G401 (cell line): ENCODE measurements around the gene RNF208. TPM values are rescaled to one million over a fixed set of nuclear protein-coding genes. Genes with fewer than 3 reads are reported as not detected.

Experiments used
- DNase-seq: peaks from one replicate; pipeline ENCODE4 v3.0.0-alpha.2; 2015; ENCODE audit warnings: low spot score
- in situ Hi-C: cut with HindIII; loops from 2 replicates; pipeline ENCODE4 v1.10.0; 2016; ENCODE audit warnings: low sequenced_read_pairs, mixed read lengths
- total RNA-seq: library from RNA; depleted of rRNA; stranded (reverse); fragments of >200 nt; shearing (Covaris generic); gene quantifications from 2 replicates; pipeline ENCODE4 v1.2.3, GENCODE V29; 2014

Gene RNF208
- total RNA-seq, 1 experiment from 2014 or later: not detected

DNA sequence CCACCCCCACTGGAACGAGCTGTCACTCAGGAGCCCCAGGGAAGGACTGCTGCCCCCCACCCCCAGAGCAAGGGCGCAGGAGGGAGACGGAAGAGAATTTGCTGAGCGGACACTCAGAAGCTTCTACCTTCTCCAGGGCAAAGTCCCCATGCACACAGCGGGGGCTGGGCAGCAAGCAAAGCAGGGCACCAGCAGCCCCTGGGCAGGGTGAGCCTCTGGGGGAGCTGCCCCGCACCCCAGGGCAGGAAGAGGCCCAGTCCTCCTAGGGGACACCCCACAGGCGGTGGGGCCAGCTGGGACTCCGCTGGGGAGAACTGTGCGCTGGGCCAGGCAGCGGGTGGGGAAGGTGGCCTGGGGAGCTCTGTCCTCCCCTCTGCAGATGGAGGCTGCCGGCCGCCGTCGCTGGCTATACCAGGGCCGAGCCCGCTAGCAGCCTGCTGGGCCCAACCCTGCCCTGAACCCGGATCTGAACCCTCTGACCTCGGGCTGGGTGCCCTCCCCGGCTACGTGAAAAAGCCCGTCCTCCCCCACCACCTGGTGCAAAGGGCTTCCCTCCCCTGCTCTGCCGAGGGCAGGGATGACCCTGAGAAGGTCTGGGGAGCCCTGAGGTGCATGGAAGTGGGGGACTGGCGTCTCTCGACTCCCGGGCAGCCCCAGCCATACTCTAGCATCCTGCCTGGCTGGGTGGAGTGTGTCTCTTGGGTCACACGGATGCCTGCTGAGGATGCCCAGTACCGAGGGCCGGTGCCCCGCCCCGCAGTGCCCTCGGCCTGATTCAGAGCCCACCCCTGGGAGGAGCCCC, 8.1 kb upstream of the RNF208 start:
- DNase-seq: no peak
- in situ Hi-C loops: no loop called here

DNA sequence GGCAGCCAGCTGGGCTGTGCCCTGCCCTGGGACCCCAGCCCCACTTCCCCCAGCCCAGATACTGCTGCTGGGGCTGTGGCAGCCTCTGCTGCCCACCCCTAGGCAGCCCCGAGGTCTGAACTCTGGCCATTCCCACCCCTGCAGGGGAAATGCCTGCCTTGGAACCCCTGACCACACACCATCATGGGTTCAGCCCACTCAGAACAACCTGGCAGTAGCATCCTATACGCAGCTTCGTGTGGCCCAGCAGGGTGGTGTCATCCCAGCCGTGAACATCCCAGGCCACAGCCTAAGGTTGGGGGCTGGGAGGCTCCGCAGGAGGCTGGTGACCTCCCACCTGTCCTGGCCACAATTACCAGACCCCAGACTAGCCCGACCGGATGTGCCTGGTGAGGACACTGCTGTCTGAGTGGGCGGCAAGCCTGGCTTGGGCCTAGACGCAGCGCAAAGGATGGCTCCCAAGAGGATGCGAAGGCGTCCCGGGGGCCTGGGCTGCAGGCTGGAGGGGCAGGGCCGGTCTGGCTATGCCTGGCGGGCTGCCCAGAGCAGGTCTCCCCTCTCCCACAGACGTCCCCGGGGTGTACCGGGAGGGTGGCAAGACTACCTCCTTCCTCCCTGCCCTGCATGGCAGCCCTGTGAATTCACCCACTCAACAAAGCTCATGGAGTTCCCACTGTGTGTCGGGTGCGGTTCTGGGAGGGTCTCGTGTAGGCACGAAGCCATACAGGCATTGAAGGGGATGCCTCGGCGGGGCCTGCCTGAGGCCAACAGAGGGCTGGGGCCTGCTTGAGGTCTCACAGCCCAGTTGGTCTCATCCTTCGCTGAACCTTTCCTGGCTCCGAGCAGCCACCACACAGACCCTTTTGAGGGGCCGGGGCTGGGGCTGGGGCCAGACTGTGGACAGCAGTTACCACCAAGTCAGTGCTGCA, 7.2 kb upstream of the RNF208 start:
- in situ Hi-C loops: no loop called here
- DNase-seq: no peak

DNA sequence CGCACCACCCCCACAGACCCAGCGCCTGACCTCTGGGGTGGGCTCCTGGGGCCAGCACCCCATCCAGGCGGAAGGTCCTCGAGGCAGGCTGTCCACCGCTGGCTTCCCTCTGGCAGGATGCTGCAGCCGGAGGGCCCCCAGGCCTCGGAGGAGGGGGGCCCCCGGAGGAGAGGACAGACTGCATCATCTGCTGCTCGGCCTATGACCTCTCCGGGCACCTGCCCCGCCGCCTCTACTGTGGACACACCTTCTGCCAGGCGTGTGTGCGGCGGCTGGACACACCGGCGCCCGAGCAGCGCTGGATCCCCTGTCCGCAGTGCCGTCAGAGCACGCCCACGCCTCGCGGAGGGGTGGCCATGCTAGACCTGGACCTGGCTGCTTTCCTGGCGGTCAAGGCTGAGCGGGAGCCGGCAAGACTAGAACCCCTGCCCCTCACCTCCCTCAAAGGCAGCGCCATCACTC, 6.5 kb upstream of the RNF208 start:
- no peak for DNase-seq
- in situ Hi-C loops: no loop called here

DNA sequence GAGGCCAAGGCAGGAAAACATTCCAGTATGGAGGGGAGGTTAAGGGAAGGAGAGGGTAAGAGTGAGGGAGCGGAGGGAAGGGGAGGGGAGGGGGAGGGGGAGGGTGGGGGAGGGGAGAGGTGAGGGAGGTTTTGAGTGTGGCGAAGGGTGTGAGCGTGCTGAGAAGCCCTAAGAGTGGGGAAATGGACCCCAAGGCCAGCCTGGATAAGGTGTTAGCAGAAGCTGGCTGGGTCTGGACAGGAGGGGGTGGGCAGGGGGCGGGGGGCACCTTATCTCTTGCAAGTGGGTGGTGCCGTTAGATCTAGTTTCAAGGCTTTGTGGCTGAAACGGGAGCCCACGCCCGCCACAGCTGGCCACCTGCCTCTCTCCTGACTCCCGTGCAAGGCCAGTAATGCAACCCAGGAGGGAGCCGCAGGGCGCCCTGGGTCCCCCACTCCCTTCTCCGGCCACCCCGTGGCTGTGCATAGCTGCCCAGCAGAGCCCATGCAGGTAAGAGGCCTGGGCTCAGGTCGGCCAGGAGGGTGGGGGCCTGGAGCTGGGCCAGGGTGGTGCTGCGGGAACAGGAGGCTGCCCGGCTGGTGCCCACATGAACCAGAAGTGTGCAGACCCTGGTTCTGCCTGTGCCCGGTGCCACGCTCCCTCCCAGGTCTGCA, 5.9 kb upstream of the RNF208 start:
- DNase-seq: no peak
- in situ Hi-C loops: no loop called here

- in situ Hi-C loops: no loop called here
- DNase-seq: peak; percentile 79
Measured at GRCh38 chr9:137227054-137227852, 5.2 kb upstream of the RNF208 start, which contains the start of gene RNF224. Gene RNF224, plus strand, starts transcription at chr9:137227502. Its CDS starts 834 bp downstream, at chr9:137228336.

GRCh38 chr9:137226338-137227053, 4.5 kb upstream of the RNF208 start:
- no peak for DNase-seq
- in situ Hi-C loops: no loop called here

DNA sequence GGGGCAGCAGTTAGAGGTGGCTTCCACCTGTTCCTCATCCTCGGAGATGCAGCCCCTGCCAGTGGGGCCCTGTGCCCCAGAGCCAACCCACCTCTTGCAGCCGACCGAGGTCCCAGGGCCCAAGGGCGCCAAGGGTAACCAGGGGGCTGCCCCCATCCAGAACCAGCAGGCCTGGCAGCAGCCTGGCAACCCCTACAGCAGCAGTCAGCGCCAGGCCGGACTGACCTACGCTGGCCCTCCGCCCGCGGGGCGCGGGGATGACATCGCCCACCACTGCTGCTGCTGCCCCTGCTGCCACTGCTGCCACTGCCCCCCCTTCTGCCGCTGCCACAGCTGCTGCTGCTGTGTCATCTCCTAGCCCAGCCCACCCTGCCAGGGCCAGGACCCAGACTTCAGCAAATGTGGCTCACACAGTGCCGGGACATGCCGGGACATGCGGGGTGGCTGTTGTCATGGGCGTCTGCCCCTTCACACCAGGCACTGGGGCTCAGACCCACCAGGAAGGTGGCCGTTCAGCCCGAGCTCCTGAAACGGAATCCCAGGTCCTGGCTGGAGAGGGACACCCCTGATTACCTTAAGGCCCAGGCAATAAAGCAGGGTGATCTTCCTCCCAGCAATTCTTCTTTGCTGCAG, 3.8 kb upstream of the RNF208 start:
- DNase-seq: no peak
- in situ Hi-C loops: no loop called here

DNA sequence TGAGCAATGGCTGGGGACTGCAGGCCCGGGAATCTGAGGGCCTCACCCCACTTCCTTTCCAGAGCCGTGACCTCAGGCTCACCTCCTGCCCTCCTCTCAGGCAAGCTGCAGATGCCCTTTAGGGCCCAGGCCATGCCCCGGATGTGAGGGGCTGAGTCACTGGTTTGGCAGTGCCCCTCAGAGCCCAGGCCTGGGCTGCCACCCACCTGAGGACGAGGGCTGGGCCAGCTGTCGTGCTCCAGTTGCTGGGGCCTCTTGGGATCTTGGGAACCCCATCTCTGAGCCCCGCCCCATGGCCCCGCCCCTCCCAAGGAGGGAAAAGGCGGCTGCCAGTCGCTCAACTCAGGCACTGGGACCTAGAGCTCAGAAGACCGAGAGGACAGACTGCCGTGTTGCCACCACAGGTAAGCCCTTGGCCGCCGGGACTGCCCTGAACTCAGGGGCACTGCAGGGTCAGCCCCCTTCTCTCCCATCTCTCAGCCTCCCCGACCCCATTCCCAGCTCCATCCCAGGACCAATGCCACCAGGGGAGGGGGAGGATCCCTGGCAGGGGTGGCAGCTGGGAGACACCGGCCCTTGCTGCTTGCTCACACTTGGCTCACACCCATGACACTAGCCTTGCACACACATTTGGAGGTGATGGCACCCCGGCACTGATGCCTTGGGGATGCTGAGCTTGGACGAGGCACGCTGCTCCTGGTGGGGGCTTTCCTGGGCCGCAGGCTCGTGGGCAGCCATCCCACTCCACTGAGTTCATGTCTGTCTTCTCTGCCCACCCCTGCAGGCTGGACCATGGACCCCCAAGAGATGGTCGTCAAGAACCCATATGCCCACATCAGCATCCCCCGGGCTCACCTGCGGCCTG, 3.0 kb upstream of the RNF208 start, which contains the start of gene CYSRT1:
TSS of gene CYSRT1 (plus strand) at position 345 of the 865 bp plus-strand sequence. CDS start at position 793, 448 bp downstream.
- DNase-seq: no peak
- in situ Hi-C loops: no loop called here

DNA sequence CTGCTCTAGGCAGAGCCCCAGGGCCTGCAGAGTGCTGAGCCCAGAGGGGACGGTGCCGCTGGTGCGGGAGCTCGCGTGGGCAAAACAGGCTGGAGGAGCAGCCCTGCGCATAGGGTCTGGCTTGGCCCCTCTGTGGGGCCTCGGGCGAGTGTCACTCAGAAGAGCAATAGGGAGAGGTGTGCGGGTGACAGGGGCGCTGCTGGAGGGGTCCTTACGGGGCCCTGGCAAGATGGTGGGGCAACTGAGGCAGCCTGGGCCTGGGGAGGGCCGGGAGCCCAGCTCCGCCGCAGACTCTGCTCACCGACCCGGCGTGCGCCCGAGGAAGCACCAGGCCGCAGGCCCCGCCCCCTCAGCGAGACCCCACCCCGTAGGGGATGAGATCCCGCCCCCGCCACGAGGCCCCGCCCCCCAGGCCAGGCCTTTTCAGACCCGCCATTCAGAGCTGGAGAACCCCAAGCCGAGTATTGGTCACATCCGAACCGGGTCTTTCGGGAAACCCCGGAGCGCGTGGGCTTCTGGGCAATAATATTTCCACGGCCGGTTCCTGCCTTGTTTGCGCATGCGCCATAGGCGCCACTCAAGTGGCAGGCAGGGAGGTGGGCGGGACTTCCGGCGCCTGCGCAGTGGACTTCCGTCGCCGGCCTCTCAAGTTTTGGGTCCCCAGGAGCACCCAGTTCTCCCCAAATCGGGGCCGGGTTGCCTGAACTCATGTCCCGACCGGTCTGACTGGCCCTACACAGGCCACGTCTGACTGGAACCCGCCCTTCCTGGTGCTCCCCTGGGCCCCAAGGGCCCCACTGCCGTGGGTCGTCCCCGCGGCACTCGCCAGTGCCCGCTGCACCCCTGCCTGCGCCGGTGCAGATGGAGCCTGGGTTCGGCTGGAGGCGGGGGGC, 1.3 kb upstream of the RNF208 start:
- in situ Hi-C loops: no loop called here
- peak; percentile 97 for DNase-seq

DNA sequence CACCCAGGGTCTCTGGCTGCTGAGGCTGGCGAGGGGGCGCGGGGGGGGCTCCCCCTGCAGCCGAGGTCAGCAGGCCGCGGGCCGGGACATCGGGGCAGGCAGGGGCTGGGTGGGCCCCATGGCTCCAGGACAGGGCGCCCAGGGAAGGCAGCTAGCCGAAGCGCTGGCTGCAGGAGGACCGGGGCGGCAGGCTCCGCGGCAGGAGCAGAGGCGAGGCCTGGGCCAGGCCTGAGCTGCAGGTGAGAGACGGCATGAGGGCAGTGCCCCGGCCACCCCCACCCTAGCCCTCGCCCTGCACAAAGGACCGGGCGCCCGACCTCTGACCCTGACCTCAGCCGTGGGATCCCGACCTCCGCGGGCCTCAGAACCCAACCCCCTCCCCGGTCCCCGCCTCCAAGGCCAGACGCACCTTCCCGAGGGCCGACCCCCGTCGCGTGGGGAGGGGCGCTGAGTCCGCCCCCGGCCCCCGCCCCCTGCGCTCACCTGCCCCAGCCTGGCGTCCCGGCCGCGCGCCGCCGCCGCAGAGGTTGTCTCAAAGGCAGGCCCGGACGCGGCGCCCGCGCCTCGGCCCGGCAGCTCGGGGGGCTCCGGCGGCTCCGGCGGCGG, 431 bp downstream of the RNF208 start:
- DNase-seq: no peak

GRCh38 chr9:137221095-137221505, 940 bp downstream of the RNF208 start:
- in situ Hi-C loops: no loop called here
- no peak for DNase-seq

More for the DNA sequence above, 431 bp downstream of the RNF208 start:
- in situ Hi-C loops: no loop called here

GRCh38 chr9:137220317-137221094, 1.5 kb downstream of the RNF208 start:
- in situ Hi-C loops: no loop called here
- no peak for DNase-seq

DNA sequence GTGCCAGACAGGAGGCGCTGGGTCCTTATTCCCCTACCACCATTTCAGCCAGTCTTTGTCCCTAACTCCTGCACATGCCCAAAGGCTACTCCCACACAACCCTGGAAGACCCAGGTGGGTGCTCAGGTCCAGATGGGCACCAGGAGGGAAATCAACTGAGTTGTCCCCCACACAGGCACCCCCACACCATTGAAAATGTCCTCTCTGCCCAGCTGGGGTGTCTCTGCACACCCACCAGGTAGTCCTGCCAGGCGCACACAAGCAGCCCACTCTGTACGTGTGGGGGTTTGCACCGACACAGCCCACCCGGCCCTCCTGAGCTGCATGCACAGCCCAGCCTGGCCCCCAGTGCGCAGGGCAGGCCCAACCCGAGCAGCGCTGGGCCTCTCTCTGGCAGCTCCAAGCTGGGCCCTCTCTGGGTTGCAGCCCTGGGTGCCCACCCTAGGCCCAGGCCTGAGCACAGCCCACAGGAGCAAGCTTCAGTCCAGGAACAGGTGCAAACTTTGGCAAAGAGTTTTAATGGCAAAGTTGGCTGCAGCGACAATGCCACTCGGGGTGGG, 2.2 kb downstream of the RNF208 start:
- DNase-seq: no peak
- in situ Hi-C loops: no loop called here

DNA sequence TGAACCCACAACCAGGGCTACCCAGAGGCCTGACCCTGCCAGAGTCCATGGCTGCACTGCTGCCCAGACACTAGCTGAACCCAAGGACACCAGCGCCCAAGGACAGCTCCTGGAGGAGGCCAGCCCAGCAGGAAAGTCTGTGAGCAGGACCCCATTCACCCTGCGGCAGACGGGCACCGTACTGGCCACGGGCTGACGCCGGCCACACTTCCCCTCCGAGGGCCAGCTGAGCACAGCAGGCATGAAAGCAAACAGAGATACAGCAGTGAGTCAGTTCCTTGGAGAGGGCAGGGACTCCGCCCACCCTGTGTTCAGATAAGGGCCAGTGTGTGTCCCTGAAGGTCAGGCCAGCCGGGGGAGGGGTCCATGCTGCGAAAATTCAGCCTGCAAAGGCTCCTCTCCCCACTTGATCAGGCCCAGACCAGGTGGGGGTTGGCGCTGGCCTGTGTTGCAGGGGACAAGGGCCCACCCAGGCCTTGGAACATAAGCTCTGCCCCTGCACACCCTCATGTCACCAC, 3.2 kb downstream of the RNF208 start:
- DNase-seq: no peak
- in situ Hi-C loops: no loop called here
